Panc1 (cell line): ENCODE measurements around the gene KCNQ4.

Source experiments
- POLR2AphosphoS5 ChIP-seq: IDR thresholded peaks from 2 replicates; pipeline ENCODE4 v1.6.1; 2012; ENCODE audit warnings: mild to moderate bottlenecking, low read depth, low read length, moderate library complexity
- SIN3A ChIP-seq: IDR thresholded peaks from 2 replicates; pipeline ENCODE4 v1.6.1; 2012; ENCODE audit warnings: low read depth, mild to moderate bottlenecking, low read length, moderate library complexity, borderline replicate concordance; ENCODE audit not compliant: insufficient read depth
- TCF7L2 ChIP-seq: IDR thresholded peaks from 2 replicates; pipeline ENCODE4 v1.6.1; 2011; ENCODE audit warnings: mild to moderate bottlenecking, low read depth, low read length, inconsistent platforms
- TF ChIP-seq, protein P1 (sequence below): fragments of 450-650 bp; IDR thresholded peaks from 2 replicates; pipeline ENCODE4 v1.5.1; 2017; ENCODE audit warnings: mild to moderate bottlenecking
- TF ChIP-seq, protein P2 (sequence below), 2 experiments: IDR thresholded peaks; 2 replicates each; pipeline ENCODE4 v1.6.1; 2011 to 2012; ENCODE audit warnings: low read depth in 2 of 2, control low read depth in 1 of 2, low read length in 1 of 2, mild to moderate bottlenecking in 1 of 2, moderate library complexity in 1 of 2; ENCODE audit not compliant: insufficient read depth in 1 of 2

DNA sequence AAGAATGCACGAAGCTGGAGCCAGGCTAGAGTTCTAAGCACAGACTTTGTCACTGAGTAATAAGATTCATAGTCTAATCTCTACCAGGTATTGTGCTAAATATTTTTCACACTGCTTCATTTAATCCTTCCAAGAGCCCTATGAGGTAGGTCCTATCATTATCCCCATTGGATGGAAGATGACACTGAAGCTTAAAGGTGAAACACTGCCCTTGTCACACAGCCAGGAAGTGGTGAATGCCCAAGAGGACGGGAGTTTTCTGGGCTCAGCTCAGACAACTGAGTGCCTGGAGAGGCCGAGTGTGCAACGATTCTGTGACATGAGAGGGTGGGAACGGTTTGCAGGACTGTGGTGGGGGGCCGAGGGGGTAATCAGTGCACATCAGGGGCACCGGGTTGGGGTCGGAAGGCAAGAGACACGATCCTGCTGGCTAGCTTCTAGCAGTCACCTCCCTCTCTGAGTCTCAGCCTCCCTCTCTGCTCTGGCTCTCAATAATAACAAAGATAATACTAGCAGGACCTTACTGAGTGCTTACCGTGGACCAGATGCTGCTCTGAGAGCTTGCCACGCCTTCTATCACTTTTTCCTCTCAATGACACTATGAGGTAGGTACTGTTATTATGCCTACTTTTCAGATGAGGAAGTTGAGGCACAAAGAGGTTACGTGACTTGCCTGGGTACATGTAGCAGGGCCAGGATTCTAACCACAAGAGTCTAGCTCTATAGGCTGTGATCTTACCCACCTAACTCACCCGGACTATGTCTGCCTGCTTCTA lies 12.4 kb downstream of the KCNQ4 start:
- TF ChIP-seq, protein P1, sequence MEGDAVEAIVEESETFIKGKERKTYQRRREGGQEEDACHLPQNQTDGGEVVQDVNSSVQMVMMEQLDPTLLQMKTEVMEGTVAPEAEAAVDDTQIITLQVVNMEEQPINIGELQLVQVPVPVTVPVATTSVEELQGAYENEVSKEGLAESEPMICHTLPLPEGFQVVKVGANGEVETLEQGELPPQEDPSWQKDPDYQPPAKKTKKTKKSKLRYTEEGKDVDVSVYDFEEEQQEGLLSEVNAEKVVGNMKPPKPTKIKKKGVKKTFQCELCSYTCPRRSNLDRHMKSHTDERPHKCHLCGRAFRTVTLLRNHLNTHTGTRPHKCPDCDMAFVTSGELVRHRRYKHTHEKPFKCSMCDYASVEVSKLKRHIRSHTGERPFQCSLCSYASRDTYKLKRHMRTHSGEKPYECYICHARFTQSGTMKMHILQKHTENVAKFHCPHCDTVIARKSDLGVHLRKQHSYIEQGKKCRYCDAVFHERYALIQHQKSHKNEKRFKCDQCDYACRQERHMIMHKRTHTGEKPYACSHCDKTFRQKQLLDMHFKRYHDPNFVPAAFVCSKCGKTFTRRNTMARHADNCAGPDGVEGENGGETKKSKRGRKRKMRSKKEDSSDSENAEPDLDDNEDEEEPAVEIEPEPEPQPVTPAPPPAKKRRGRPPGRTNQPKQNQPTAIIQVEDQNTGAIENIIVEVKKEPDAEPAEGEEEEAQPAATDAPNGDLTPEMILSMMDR = no peak
- no peak for TF ChIP-seq POLR2AphosphoS5
- TF ChIP-seq, protein P2, sequence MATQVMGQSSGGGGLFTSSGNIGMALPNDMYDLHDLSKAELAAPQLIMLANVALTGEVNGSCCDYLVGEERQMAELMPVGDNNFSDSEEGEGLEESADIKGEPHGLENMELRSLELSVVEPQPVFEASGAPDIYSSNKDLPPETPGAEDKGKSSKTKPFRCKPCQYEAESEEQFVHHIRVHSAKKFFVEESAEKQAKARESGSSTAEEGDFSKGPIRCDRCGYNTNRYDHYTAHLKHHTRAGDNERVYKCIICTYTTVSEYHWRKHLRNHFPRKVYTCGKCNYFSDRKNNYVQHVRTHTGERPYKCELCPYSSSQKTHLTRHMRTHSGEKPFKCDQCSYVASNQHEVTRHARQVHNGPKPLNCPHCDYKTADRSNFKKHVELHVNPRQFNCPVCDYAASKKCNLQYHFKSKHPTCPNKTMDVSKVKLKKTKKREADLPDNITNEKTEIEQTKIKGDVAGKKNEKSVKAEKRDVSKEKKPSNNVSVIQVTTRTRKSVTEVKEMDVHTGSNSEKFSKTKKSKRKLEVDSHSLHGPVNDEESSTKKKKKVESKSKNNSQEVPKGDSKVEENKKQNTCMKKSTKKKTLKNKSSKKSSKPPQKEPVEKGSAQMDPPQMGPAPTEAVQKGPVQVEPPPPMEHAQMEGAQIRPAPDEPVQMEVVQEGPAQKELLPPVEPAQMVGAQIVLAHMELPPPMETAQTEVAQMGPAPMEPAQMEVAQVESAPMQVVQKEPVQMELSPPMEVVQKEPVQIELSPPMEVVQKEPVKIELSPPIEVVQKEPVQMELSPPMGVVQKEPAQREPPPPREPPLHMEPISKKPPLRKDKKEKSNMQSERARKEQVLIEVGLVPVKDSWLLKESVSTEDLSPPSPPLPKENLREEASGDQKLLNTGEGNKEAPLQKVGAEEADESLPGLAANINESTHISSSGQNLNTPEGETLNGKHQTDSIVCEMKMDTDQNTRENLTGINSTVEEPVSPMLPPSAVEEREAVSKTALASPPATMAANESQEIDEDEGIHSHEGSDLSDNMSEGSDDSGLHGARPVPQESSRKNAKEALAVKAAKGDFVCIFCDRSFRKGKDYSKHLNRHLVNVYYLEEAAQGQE (IDR thresholded peaks at IDR 0.05; ENCODE audit: insufficient read depth in 1 of 2, low read depth in 2 of 2, low read length in 1 of 2) = no peak
- TF ChIP-seq TCF7L2 = no peak
- no peak for TF ChIP-seq SIN3A
